ENCODE measurements around the gene MRC2. TPM values are rescaled to one million over a fixed set of nuclear protein-coding genes. Genes with fewer than 3 reads are reported as not detected.

MRC2 gene
- total and polyA plus RNA-seq, 2 of the 13 experiments (the other 11 are each of a cell fraction or from before 2014, with no cell fraction given), result not detected

DNA sequence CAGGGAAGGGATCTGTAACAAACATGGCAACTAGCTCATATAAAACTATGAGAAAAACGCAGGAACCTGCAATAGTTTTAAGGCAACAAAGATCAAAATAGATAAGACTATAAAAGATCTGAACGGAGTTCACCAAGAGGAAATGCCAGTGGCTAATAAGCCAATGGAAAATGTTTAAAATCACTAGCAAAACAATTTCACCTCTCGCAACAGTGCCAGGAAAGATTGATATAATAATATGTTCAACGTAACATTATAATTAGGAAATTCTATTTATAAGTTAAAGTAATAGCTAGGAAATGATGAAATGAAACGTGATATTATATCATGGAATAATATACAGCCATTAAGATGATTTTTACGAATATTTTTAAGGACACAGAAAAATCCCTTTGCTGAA, 16.0 kb downstream of the MRC2 start (continued):
- TF ChIP-seq RARA (CRISPR knock-in tag; IDR thresholded peaks at IDR 0.05), result no peak
- TF ChIP-seq PAWR (CRISPR knock-in tag; IDR thresholded peaks at IDR 0.05; ENCODE audit: borderline replicate concordance), result no peak

- peak; percentile 59 for DNase-seq (ENCODE audit: low spot score)
- 23% methylated on average over 17 of the region's 17 CpGs for WGBS (ENCODE audit: low lambda C conversion rate)
- Histone ChIP-seq H2AFZ (ENCODE audit: low read length) (peak overlapping the region; percentile 75), H3K79me2 (ENCODE audit: insufficient read depth, low read length) (no peaks in the 10 kb centered on the region), H3K27ac (ENCODE audit: extremely low read length, insufficient read depth, low read length) (no peak overlapping the region), H3K9me3 (ENCODE audit: low read length) (no peaks in the 10 kb centered on the region), H3K27me3 (ENCODE audit: control insufficient read depth in 1 of 2, insufficient read depth in 2 of 2, low read length in 2 of 2) (peaks cover 0 to 35% of the 10 kb centered on the region in 2 experiments; a peak in 3 of 5 replicates), H3K4me3 (replicated peaks in 1 of 3; ENCODE audit: insufficient read depth in 1 of 3, low read depth in 2 of 3, low read length in 3 of 3) (peak overlapping the region in 1 of 3 experiments; percentile 35; a peak in 1 of 6 replicates), H3K4me2 (ENCODE audit: low read depth, low read length) (peak overlapping the region; percentile 66), H3K36me3 (replicated peaks in 1 of 2; ENCODE audit: control insufficient read depth in 1 of 2, insufficient read depth in 2 of 2, low read length in 2 of 2) (no peaks in the 10 kb centered on the region), H3K4me1 (ENCODE audit: insufficient read depth, low read length) (peaks cover 21% of the 10 kb centered on the region), H3K9ac (ENCODE audit: insufficient read depth, low read depth, low read length) (0 out of 2 replicates have a peak overlapping the region, but pooled peaks have one; percentile 2), H4K20me1 (ENCODE audit: insufficient read depth, low read length) (no peaks in the 10 kb centered on the region)
- no peak for FAIRE-seq
- ATAC-seq, result peak; percentile 82
- BruUV-seq (replicated peaks), result no TSS peak
- ChIA-PET CTCF (ENCODE audit: low intra/inter-chr PET ratio, low total read pairs) (no interaction called here), POLR2A (no interaction called here)
- intact Hi-C loops (cut with micrococcal nuclease; ENCODE audit: unreplicated experiment) (no loop called here), in situ Hi-C loops (cut with HindIII; ENCODE audit: extremely low pct_ligation_motif_present, low pct_unique_long_range_greater_than_20kb) (no loop called here)
- no peak for TF ChIP-seq HOXA9 (CRISPR knock-in tag; IDR thresholded peaks at IDR 0.05; ENCODE audit: borderline replicate concordance)
- TF ChIP-seq ZSCAN5A (CRISPR knock-in tag; IDR thresholded peaks at IDR 0.05; ENCODE audit: borderline replicate concordance), result no peak
- 0 out of 2 replicates have a peak, but pooled peaks have one; percentile 24 for TF ChIP-seq ZNF550 (CRISPR knock-in tag; IDR thresholded peaks at IDR 0.05; ENCODE audit: borderline replicate concordance)
- peak; percentile 83 for TF ChIP-seq NFYC (CRISPR knock-in tag; IDR thresholded peaks at IDR 0.05)
- TF ChIP-seq ZNF225 (CRISPR knock-in tag; IDR thresholded peaks at IDR 0.05), result 0 out of 2 replicates have a peak, but pooled peaks have one; percentile 32
- 0 out of 2 replicates have a peak, but pooled peaks have one; percentile 43 for TF ChIP-seq BHLHE40 (IDR thresholded peaks at IDR 0.05; ENCODE audit: low read length)
- peak; percentile 71 for TF ChIP-seq NFYB (CRISPR knock-in tag; IDR thresholded peaks at IDR 0.05)
- no peak for TF ChIP-seq YEATS4 (CRISPR knock-in tag; IDR thresholded peaks at IDR 0.05; ENCODE audit: borderline replicate concordance)
- TF ChIP-seq RAD51 (IDR thresholded peaks at IDR 0.05; ENCODE audit: borderline replicate concordance), result peak; percentile 94
- TF ChIP-seq JDP2 (CRISPR knock-in tag; IDR thresholded peaks at IDR 0.05; ENCODE audit: borderline replicate concordance), result no peak
- peak; percentile 26 for TF ChIP-seq ZNF687 (CRISPR knock-in tag; IDR thresholded peaks at IDR 0.05)
- TF ChIP-seq ZMYM4 (CRISPR knock-in tag; IDR thresholded peaks at IDR 0.05), result peak; percentile 64; the same call in 1 of the 2 replicates
These were observed 17.2 kb downstream of the MRC2 start for GRCh38 chr17:62644487-62645173.

All from HepG2 (cell line).